GM21390 (cell line): ENCODE measurements around the gene LGALS7B.
"Not testable (repeated sequence)": the region's sequence is repeated elsewhere in the genome, so short reads cannot be mapped to it uniquely, and the experiment has no call there.

ENCODE experiments used
- ATAC-seq: cut with Tn5 transposase; IDR thresholded peaks from one replicate; pipeline ENCODE4 v1.9.1; 2021; ENCODE audit not compliant: unreplicated experiment

Gene LGALS7B

DNA sequence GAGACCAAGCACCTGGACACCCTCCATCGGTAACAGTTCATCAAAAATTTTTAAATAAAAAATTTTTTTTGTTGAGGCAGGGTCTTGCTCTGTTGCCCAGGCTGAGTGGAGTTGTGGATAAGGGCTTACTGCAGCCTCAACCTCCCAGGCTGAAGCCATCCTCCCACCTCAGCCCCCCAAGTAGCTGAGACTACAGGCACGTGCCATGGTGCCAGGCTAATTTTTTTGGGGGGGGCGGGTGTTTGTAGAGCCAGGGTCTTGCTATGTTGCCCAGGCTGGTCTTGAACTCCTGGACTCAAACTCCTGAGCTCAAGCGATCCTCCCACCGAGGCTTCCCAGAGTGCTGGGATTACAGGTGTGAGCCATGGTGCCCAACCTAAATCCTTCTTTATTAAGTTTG is 4.7 kb downstream of the LGALS7B start:
- no peak for ATAC-seq

- no peak for ATAC-seq
These were observed 6.5 kb downstream of the LGALS7B start for GRCh38 chr19:38795549-38795948.

DNA sequence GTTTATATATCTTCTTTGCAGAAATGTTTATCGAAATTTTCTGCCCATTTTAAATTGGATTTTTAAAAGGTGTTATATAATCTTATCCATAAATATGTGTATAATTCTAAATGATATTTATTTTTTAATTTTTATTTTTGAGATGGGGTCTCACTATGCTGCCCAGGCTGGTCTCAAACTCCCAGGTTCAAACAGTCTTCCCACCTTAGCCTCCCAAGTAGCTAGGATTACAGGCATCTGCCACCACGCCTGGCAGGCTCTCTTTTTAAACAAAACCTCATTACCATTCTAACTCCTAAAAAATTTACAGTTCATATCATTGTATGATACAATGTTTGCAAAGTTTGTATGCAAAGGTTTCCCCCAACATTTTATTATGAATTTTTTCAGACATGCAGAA is 7.2 kb downstream of the LGALS7B start:
- no peak for ATAC-seq

DNA sequence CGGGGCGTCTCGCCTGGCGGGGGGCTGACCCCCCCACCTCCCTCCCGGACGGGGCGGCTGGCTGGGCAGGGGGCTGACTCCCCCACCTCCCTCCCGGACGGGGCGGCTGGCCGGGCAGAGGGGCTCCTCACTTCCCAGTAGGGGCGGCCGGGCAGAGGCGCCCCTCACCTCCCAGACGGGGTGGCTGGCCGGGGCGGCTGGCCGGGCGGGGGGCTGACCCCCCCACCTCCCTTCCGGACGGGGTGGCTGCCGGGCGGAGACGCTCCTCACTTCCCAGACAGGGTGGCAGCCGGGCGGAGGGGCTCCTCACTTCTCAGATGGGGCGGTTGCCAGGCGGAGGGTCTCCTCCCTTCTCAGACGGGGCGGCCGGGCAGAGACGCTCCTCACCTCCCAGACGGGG is 8.8 kb downstream of the LGALS7B start:
- not testable (repeated sequence) for ATAC-seq

- no peak for ATAC-seq
These were observed 10.1 kb downstream of the LGALS7B start for GRCh38 chr19:38799104-38799503.

DNA sequence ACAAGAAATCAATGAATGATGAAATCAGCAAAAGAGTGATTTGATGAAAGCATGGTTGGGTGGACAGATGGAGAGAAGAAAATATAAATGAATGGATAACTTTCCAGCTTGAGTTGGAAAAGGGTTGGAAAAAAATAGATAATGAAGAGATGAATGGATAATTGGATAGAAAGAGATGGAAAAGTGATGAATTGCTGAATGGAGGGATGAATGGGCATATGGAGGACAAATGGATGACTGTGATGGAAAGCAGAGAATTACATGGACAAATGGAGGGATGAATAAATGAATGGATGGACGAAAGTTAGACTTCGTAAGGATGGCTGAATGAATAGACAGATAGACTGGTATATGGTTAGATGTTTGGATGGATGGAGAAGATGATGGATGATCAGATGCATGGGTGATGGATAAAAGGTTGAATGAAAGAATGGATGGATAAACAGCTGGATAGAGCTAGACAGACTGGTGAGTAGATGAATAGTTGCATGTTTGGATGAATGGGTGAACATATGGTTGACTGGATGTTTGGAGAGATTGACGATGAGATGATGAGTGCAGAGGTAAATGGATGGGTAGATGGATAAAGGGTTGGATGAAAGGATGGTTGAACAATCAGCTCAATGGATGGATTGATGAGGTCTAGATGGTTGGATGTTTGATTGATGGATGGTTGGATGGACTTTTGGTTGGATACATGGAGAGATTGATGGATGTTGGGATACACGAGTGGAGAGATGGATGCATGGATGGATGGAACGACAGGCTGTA is 11.8 kb downstream of the LGALS7B start:
- ATAC-seq, result no peak

DNA sequence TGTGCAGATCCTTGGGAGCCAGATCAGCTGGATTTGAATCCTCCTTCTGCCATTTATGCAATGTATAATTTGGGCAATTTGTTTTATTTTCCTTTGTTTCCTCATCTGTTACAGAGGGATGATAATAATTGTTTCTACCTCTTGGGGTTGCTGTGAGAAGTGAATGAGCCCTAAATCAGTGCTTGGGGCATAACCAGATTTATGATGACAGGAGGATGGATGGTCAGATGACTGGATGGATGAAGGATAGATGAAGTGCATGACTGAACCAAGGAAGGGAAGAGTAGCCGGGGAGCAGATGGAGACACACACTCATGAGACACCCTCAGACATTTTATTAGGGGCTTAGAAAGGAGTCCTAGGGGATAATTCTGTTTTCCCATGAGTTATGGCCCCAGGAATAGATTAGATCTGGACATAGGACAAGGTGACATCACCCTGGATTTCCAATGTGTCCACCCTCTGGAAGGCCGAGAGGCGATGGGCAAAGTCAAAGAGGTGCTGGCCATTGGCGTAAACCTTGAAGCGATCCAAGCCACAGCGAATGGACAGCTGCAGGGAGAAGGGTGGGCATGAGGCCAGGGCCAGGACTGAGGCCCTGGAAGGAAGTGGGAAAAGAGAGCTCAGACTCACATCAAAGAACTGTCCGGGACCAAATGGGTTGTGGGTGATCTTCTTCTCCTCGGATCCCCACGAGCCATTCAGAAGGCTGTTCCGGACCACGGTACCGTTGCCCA is 12.5 kb downstream of the LGALS7B start:
- ATAC-seq, result no peak

GRCh38 chr19:38803543-38803942 is 14.5 kb downstream of the LGALS7B start:
- no peak for ATAC-seq

DNA sequence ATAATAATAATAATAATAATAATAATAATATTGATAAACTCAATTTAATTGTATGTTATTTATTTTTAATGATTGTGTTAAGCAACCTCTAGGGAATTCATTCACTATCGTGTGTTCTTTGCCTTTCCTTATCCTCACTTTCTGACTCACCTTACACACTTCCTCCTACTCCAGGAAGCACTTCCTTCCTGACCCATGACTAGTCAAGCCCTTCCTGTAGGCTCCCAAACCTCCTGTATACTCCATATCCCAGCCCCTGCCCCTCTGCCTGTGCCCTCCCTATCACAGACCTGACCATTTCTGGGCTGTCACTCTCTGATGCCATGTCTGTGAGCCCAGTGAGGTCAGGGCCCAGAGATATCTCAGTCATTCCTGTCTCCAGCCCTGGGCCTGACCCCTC is 16.2 kb downstream of the LGALS7B start:
- no peak for ATAC-seq

DNA sequence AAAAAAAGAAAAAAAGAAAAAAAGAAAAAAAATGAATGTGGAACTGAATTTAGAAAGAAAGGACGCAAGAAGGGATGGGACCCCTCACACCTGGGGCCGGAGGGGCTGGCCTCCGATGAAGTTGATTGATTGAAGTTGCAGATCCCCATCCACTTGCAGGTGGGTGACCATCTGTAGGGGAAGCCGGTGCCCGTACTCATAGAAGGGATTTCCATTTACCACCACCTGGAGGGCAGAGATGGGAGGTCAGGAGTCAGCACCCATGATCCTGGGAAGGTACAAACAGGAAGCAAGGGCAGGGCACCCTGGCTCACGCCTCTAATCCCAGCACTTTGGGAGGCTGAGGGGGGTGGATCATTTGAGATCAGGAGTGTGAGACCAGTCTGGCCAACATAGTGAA is 17.4 kb downstream of the LGALS7B start:
- no peak for ATAC-seq

DNA sequence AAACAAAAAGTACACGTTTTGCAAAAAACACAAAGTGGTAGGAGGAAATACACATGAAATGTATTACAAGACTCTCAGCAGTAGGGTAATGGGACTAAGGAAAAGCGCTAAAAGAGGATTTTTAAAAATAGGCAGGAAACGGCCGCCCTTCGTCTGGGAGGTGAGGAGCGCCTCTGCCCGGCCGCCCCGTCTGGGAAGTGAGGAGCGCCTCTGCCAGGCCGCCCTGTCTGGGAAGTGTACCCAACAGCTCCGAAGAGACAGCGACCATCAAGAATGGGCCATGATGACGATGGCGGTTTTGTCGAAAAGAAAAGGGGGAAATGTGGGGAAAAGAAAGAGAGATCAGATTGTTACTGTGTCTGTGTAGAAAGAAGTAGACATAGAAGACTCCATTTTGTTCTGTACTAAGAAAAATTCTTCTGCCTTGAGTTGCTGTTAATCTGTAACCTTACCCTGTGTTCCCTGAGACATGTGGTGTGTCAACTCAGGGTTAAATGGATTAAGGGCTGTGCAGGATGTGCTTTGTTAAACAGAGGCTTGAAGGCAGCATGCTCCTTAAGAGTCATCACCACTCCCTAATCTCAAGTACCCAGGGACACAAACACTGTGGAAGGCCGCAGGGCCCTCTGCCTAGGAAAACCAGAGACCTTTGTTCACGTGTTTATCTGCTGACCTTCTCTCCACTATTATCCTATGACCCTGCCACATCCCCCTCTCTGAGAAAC is 18.5 kb downstream of the LGALS7B start:
- not testable (repeated sequence) for ATAC-seq

DNA sequence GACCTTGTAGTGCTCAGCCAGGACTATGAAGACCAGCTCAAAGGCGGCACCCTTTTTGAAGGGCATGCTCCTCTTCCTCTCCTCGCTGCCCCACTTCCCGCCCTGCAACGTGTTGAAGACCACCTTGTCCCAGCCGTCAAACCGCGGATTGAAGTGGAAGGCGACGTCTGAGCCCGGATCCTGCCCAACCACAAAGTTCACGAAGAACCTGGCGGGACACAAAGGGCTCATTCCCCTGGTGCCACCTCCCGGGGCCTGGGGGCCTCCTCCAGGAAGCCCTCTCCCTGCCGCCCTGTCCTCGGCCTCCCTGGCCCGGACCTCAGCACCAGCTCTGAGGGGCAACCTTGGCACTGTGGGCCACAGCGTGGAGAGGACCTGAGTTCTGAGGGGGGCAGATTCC is 19.7 kb downstream of the LGALS7B start:
- ATAC-seq, result no peak

GRCh38 chr19:38809592-38810252 is 20.7 kb downstream of the LGALS7B start:
- no peak for ATAC-seq

DNA sequence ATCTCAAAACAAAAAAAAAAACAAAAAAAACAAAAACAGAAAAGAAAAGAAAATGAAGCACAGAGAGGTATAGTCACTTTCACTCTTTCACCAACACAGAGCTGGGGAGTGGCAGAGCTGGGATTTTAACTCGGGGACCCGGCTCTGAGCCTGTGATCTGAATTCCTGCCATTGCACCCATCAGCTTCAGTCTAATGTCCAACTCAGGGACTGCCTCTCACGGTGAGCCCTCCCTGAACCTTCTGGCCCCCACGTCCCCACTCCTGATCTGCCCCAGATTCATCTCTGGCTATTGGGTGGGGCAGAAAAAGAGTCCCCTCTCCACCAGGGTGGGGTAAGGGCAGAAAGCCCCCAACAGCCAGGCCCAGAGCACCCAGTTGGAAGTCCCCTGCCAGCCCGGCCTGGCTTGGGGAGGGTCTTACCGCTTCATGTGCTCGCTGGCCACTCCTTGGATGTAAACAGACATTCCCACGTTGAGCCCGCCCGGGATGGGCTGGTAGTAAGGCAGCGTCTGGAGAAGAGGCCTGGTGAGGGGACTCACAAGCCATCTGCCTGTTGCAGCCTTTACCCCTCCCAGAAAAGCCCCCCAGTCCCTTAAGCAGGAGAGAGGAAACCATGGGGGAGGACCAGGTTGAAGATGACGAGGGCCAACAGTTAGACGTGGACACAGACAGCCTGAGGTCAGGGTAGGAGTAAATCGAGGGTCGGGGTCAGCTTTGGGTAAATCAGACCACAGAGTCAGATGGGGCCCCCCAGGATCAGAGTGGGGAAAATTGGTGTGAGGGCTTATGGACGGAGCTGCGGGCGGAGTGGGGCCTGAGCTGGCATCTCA is 23.2 kb downstream of the LGALS7B start:
- no peak for ATAC-seq

- ATAC-seq, result no peak
These were observed 23.9 kb downstream of the LGALS7B start, which contains the start of gene LGALS4 for GRCh38 chr19:38812841-38813320. LGALS4 (minus strand) TSS chr19:38812945; CDS start chr19:38812886, 59 bp downstream.

- no peak for ATAC-seq
These were observed 24.3 kb downstream of the LGALS7B start for GRCh38 chr19:38813323-38813722.

GRCh38 chr19:38813932-38814331 is 24.9 kb downstream of the LGALS7B start:
- ATAC-seq, result not testable (repeated sequence)

GRCh38 chr19:38815059-38816001 is 26.3 kb downstream of the LGALS7B start:
- no peak for ATAC-seq

DNA sequence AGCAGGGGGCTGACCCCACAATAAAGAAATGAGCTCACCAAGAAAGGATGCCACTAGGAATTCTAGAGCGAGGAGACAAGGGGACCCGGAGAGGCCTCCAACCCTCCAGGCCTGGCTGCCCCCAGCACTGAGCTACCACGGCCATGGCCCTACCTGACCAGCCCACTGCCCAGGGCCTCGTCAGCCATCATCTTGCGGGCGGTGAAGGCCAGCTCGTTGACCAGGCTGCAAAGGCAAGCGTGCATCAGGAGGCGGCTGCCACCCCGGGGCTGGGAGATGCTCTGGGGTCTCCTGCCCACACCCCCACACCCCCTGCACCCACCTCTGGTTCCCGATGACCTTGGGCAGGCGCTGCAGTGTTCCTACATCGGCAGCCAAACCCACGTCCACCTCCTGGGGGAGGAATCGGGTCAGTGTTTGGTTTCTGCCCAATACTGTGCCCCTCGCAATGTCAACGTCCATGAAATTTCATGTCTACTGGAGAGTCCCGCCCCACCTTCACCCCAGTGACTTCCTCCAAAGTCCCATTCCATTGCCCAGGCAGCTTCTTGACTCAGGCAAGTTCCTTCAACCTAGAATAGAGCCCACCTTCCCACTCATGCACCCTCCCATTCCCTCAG is 27.2 kb downstream of the LGALS7B start:
- no peak for ATAC-seq
